Measurements from ENCODE around the gene LYPLA2.
A peak's percentile ranks its signal among the peaks of the same experiment; 100 is the strongest.

The LYPLA2 gene

DNA sequence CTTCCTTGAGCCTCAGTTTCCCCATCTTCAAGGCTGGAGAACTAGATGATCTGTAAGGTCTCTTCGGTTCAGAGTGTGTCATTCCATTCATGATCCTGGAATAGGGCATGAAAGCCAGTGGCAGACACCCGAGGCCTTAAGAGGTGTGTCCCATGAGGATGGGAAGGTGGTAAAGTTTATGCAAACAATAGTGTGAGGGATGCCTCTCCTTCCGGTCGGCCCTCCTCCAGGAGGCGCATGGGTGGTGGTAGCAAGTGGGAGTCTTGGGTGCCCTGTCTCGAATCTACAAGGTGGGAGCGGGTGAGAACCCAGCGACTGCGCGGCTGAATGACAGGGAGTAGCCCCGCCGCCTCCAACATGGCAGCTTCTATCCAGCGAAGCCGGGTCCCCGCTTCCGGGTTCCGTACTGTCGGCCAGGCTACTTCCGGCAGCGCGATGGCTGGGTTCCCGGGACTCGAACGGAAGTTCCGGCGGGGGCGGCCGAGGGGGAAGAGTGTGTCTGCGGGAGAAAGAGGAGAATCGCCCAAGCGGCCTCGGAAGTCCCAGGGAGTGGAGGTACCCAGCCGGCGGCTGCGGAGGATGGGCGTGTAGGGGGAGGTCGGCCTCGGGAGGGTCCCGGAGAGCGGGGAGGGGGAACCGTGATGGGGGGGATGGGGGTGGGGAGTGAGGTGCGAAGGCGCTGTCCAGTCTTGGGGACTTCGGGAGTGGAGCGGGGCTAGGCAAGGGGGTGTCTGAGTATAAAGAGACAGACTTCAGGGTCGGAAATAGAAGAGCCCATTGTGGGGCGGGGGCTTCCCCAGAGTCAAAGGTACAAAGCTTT lies at the start of gene LYPLA2:
Gene LYPLA2, plus strand, starts transcription at position 450 of the 820 bp plus-strand sequence. CDS start 1,538 bp downstream, outside the sequence.
- peaks cover 6% of the 10 kb centered on the region for H3K4me1 ChIP-seq
- peak within 1 kb of the TSS; percentile 65 for H3K4me3 ChIP-seq
- DNase-seq (ENCODE audit: low spot score in 2 of 2): peak; percentile 90 to 96
- peaks cover 38% of the 10 kb centered on the region for H3K36me3 ChIP-seq (replicated peaks)
- in situ Hi-C loops (cut with MboI; ENCODE audit: low sequenced_read_pairs): no loop called here
- H3K27me3 ChIP-seq (ENCODE audit: low read depth): no peaks in the 10 kb centered on the region
- no peaks in the 10 kb centered on the region for H3K9me3 ChIP-seq

DNA sequence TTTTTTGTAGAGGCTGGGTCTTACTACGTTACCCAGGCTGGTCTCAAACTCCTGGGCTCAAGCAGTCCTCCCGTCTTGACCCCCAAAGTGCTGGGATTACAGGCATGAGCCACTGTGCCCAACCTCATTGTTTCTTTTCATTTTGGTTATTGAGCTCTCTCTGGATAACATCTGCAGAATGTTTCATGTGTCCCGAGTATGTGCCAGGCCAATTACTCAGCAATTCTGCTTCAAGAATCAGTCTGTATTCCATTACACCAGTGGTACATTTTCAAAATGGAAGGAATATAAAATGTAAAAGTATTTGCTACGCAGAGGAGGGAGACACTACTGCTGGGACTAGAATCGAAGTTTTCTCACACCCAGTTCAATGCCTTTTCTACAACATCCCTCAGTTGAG lies 49.3 kb upstream of the LYPLA2 start:
- peaks cover 14% of the 10 kb centered on the region for H3K4me1 ChIP-seq

DNA sequence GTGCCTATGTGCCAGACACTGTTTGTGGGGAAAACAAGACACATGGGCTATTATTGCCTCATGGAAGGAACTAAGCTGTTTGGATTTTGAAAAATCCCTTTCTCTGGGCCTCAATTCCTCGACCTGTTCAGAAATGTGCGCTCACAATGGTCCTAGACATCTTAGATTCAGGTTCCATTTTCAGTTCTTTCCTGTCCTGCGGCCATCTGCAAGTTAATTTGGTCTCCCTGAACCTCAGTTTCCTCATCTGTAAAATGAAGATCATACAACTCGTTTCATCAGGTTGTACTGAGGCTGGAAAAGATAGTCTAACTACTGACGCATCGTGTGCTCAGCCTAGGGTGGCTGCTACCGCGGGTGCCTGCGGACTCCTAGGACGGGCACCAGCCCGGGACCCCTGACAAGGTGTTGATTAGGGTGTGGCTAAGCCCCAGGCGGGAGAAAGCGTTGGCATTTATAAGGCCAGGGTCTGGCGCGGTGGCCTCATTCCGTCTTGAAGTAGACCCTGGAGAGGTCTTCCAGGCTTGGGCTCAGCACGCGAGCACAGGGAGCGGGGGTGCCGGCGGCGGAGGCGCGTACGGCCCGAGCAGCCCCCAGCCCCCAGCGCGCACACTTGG lies 48.2 kb upstream of the LYPLA2 start:
- Histone ChIP-seq H3K9me3 (no peaks in the 10 kb centered on the region), H3K4me3 (peak overlapping the region; percentile 85), H3K36me3 (replicated peaks) (peaks cover 20% of the 10 kb centered on the region), H3K4me1 (peaks cover 14% of the 10 kb centered on the region), H3K27me3 (ENCODE audit: low read depth) (no peaks in the 10 kb centered on the region)
- DNase-seq (ENCODE audit: low spot score in 2 of 2): peak; percentile 26 to 61
- in situ Hi-C loops (cut with MboI; ENCODE audit: low sequenced_read_pairs): no loop called here

More for the DNA sequence above, 49.3 kb upstream of the LYPLA2 start:
- Histone ChIP-seq H3K4me3 (no peak overlapping the region), H3K9me3 (no peaks in the 10 kb centered on the region), H3K36me3 (replicated peaks) (peaks cover 11% of the 10 kb centered on the region), H3K27me3 (ENCODE audit: low read depth) (no peaks in the 10 kb centered on the region)
- no peak for DNase-seq (ENCODE audit: low spot score in 2 of 2)
- in situ Hi-C loops (cut with MboI; ENCODE audit: low sequenced_read_pairs): no loop called here

DNA sequence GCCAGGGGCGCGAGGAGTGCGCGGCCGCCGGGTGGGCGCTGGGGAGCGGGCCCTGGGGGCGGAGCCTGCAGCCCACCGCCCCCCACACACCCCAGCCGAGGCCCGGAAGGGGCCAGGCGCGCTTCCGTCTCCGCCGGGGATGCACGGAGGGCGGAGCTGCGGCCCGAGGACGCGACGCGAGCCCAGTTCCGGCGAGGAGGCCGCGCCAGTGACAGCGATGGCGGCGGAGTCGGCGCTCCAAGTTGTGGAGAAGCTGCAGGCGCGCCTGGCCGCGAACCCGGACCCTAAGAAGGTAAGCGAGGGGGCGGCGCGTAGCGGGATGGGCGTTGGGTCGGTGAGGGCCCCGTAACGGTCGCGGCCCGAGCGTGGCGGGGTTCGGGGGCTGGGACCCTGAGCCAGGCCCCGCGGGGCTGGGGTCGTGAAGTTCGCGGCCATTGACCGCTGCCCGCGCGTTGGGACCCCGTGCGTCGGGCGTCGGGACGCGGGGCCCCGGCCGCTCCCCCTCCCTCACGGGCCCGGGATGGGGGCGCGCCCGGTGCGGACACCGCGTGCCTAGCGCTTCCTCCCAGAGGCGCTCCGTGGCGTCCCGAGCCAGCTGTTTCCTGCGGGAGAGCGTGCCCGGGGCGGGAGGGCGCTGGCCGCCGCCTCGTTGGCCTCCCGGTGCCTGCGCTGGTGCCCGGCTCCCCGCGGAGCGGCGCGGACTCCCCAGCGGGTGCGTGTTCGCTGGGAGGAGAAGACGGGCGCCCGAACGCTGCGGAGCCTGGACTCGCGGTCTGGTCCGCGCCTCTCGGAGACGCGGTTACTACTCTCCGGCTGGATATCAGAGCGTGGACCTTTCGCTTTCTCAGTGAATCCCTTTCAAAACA lies 47.4 kb upstream of the LYPLA2 start, which contains the start of gene ELOA:
Gene ELOA, plus strand, starts transcription at position 185 of the 866 bp plus-strand sequence. Its CDS starts 33 bp downstream, at position 218.
- peaks cover 21% of the 10 kb centered on the region for H3K36me3 ChIP-seq (replicated peaks)
- H3K4me1 ChIP-seq: peaks cover 14% of the 10 kb centered on the region
- in situ Hi-C loops (cut with MboI; ENCODE audit: low sequenced_read_pairs): no loop called here
- peak; percentile 44 to 81 for DNase-seq (ENCODE audit: low spot score in 2 of 2)
- H3K4me3 ChIP-seq: peak within 1 kb of the TSS; percentile 85
- H3K9me3 ChIP-seq: no peaks in the 10 kb centered on the region
- H3K27me3 ChIP-seq (ENCODE audit: low read depth): no peaks in the 10 kb centered on the region

- DNase-seq (ENCODE audit: low spot score in 2 of 2): peak in 1 of 2 experiments; percentile 81
- Histone ChIP-seq H3K9me3 (no peaks in the 10 kb centered on the region), H3K4me3 (peak overlapping the region; percentile 85), H3K36me3 (replicated peaks) (peaks cover 30% of the 10 kb centered on the region), H3K4me1 (peaks cover 14% of the 10 kb centered on the region), H3K27me3 (ENCODE audit: low read depth) (no peaks in the 10 kb centered on the region)
- in situ Hi-C loops (cut with MboI; ENCODE audit: low sequenced_read_pairs): no loop called here
These were observed 45.4 kb upstream of the LYPLA2 start for GRCh38 chr1:23745515-23745914.

DNA sequence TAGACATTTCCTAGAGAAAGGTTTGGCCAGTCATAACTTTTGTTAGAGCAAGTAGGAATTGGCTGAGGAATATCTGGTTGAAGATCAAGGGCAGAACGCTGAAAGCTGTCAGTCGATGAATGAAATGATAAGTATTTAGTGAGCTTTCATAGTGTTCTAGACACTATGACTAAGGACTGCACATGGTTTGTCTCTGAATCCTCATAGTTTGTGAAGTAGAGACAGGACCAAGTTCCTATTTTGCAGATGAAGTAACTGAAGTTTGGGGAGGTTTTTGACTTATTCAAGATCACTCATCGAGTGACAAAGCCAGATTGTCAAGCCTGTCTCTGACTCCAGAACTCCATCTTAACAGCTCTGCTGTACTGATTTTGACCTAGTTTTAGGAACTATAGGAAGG lies 42.9 kb upstream of the LYPLA2 start:
- H3K36me3 ChIP-seq (replicated peaks): peaks cover 55% of the 10 kb centered on the region
- H3K9me3 ChIP-seq: no peaks in the 10 kb centered on the region
- in situ Hi-C loops (cut with MboI; ENCODE audit: low sequenced_read_pairs): no loop called here
- H3K4me1 ChIP-seq: peaks cover 9% of the 10 kb centered on the region
- no peak overlapping the region for H3K4me3 ChIP-seq
- DNase-seq (ENCODE audit: low spot score in 2 of 2): no peak
- H3K27me3 ChIP-seq (ENCODE audit: low read depth): no peaks in the 10 kb centered on the region

- no peaks in the 10 kb centered on the region for H3K9me3 ChIP-seq
- peak; percentile 54 to 63 for DNase-seq (ENCODE audit: low spot score in 2 of 2)
- in situ Hi-C loops (cut with MboI; ENCODE audit: low sequenced_read_pairs): loop anchor here (10.0 kb wide), 1 partner anchor 206 kb away; no protein-coding TSS in a partner anchor
- H3K36me3 ChIP-seq (replicated peaks): peaks cover 77% of the 10 kb centered on the region
- no peaks in the 10 kb centered on the region for H3K27me3 ChIP-seq (ENCODE audit: low read depth)
- H3K4me1 ChIP-seq: no peaks in the 10 kb centered on the region
- H3K4me3 ChIP-seq: no peak overlapping the region
These were observed 39.7 kb upstream of the LYPLA2 start for GRCh38 chr1:23751050-23751814.

GRCh38 chr1:23751815-23752200 lies 39.1 kb upstream of the LYPLA2 start:
- in situ Hi-C loops (cut with MboI; ENCODE audit: low sequenced_read_pairs): loop anchor here (10.0 kb wide), 1 partner anchor 207 kb away; no protein-coding TSS in a partner anchor
- Histone ChIP-seq H3K36me3 (replicated peaks) (peaks cover 79% of the 10 kb centered on the region), H3K4me1 (no peaks in the 10 kb centered on the region), H3K27me3 (ENCODE audit: low read depth) (no peaks in the 10 kb centered on the region), H3K9me3 (no peaks in the 10 kb centered on the region), H3K4me3 (no peak overlapping the region)
- DNase-seq (ENCODE audit: low spot score in 2 of 2): no peak

DNA sequence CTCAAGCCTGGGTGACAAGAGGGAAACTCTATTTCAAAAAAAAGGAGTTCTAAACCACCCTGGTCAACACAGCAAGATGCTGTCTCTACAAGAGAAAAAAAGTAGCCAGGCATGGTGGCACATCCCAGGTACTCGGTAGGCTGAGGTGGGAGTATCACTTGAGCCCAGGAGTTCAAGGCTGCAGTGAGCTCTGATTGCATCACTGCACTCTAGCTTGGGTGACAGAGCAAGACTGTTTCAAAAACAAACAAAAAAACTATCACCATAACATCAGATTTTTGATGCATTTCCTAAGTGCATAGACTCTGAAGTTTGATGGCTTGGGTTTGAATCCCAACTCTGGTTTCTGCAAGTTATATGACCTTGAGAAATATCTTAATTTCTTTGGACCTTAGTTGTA lies 38.0 kb upstream of the LYPLA2 start:
- in situ Hi-C loops (cut with MboI; ENCODE audit: low sequenced_read_pairs): loop anchor here (10.0 kb wide), 1 partner anchor 208 kb away; no protein-coding TSS in a partner anchor
- Histone ChIP-seq H3K4me1 (no peaks in the 10 kb centered on the region), H3K27me3 (ENCODE audit: low read depth) (no peaks in the 10 kb centered on the region), H3K36me3 (replicated peaks) (peaks cover 83% of the 10 kb centered on the region), H3K9me3 (no peaks in the 10 kb centered on the region), H3K4me3 (no peak overlapping the region)
- DNase-seq (ENCODE audit: low spot score in 2 of 2): no peak

DNA sequence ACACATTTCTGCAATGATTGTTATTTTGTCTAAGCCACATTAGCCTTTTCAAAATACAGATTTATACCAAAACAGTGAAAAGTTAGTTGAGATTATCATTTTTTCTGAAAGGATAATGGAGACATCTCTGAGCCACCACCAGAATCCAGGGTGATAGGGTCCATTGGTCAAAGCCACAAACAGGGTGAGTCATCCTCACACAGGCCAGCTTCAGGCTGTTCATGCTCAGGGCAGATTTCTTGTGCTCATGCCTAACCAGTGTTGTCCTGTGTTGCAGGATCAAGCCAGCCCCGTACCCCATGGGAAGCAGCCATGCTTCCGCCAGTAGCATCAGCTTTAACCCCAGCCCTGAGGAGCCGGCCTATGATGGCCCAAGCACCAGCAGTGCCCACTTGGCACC lies 34.3 kb upstream of the LYPLA2 start:
- no peaks in the 10 kb centered on the region for H3K4me1 ChIP-seq
- no peak for DNase-seq (ENCODE audit: low spot score in 2 of 2)
- H3K9me3 ChIP-seq: no peaks in the 10 kb centered on the region
- no peak overlapping the region for H3K4me3 ChIP-seq
- H3K27me3 ChIP-seq (ENCODE audit: low read depth): no peaks in the 10 kb centered on the region
- peaks cover 97% of the 10 kb centered on the region for H3K36me3 ChIP-seq (replicated peaks)
- in situ Hi-C loops (cut with MboI; ENCODE audit: low sequenced_read_pairs): loop anchor here (10.0 kb wide), 1 partner anchor 212 kb away; no protein-coding TSS in a partner anchor

- H3K4me1 ChIP-seq: no peaks in the 10 kb centered on the region
- in situ Hi-C loops (cut with MboI; ENCODE audit: low sequenced_read_pairs): loop anchor here (10.0 kb wide), 1 partner anchor 213 kb away; no protein-coding TSS in a partner anchor
- H3K27me3 ChIP-seq (ENCODE audit: low read depth): no peaks in the 10 kb centered on the region
- H3K9me3 ChIP-seq: no peaks in the 10 kb centered on the region
- H3K4me3 ChIP-seq: no peak overlapping the region
- no peak for DNase-seq (ENCODE audit: low spot score in 2 of 2)
- peaks cover 91% of the 10 kb centered on the region for H3K36me3 ChIP-seq (replicated peaks)
These were observed 33.1 kb upstream of the LYPLA2 start for GRCh38 chr1:23757812-23758211.

DNA sequence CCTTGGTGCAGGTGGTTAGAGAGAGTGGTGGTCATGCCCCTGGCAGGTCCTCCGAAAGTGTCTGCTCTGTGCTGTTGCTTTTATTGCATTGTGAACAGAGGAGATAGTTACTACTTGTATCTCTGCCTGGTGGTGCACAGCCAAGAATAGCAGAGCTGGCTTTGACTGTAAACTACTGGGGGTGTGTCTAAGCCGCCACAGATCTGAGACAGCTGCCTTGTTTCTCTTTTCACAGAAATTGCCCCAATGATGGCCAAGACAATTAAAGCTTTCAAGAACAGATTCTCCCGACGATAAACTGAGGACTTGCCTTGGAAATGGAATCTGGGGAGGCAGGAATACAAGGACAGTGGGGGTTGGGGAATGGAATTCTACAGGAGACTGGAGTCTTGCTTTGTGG lies 31.7 kb upstream of the LYPLA2 start:
- Histone ChIP-seq H3K27me3 (ENCODE audit: low read depth) (no peaks in the 10 kb centered on the region), H3K9me3 (no peaks in the 10 kb centered on the region), H3K4me3 (no peak overlapping the region), H3K36me3 (replicated peaks) (peaks cover 87% of the 10 kb centered on the region), H3K4me1 (no peaks in the 10 kb centered on the region)
- no peak for DNase-seq (ENCODE audit: low spot score in 2 of 2)
- in situ Hi-C loops (cut with MboI; ENCODE audit: low sequenced_read_pairs): loop anchor here (10.0 kb wide), 1 partner anchor 214 kb away; no protein-coding TSS in a partner anchor

Measured in HAP-1 (cell line).